ENCODE results near the gene SCRT2.

DNA sequence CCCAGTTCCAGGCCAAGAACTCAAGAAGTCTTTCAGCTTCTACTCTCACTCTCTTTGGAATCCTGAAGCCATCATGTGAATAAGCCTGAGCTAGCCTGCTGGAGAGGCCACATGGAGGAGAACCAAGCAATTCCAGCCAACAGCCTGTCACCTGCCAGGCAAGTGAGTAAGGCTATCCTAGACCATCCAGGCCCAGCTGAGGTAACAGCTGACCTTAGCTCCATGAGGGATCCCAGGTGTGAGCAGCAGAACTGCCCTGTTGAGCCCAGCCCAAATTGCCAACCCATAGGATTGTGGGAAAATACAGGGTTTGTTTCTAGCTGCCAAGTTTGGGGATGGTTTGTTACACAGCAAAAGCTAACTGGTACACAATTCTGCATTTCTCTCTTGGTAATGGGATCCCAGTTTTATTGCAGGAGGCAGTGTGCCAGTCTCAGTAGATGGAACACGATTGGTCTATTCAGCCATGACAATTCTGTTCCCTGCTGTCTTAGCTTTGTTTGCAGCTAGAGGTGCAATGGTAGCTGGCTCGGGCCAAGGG is 28.1 kb downstream of the SCRT2 start:
- no peak for TF ChIP-seq SIN3A (IDR thresholded peaks at IDR 0.05; ENCODE audit: low read depth)
- no peak for TF ChIP-seq EZH2 (IDR thresholded peaks at IDR 0.05)
- TF ChIP-seq POLR2AphosphoS5 (IDR thresholded peaks at IDR 0.05; ENCODE audit: low read depth, low read length) = no peak
- TF ChIP-seq, protein P1, sequence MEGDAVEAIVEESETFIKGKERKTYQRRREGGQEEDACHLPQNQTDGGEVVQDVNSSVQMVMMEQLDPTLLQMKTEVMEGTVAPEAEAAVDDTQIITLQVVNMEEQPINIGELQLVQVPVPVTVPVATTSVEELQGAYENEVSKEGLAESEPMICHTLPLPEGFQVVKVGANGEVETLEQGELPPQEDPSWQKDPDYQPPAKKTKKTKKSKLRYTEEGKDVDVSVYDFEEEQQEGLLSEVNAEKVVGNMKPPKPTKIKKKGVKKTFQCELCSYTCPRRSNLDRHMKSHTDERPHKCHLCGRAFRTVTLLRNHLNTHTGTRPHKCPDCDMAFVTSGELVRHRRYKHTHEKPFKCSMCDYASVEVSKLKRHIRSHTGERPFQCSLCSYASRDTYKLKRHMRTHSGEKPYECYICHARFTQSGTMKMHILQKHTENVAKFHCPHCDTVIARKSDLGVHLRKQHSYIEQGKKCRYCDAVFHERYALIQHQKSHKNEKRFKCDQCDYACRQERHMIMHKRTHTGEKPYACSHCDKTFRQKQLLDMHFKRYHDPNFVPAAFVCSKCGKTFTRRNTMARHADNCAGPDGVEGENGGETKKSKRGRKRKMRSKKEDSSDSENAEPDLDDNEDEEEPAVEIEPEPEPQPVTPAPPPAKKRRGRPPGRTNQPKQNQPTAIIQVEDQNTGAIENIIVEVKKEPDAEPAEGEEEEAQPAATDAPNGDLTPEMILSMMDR (IDR thresholded peaks at IDR 0.05 in 2 of 3, conservative IDR thresholded peaks at IDR 0.05 in 1 of 3; ENCODE audit: borderline replicate concordance in 1 of 3, insufficient read depth in 1 of 3, low read depth in 2 of 3, low read length in 2 of 3) = no peak
- TF ChIP-seq RAD21 (IDR thresholded peaks at IDR 0.05; ENCODE audit: low read depth) = no peak

Measured in HCT116 (cell line).